Neural cell (in vitro differentiated cells): Measurements from ENCODE around the gene BCAR3.

Experiments
- CTCF ChIP-seq: fragments of 450-650 bp; IDR thresholded peaks from 2 replicates; pipeline ENCODE4 v1.5.1; 2014; ENCODE audit warnings: antibody characterized with exemption, mild to moderate bottlenecking, moderate library complexity; ENCODE audit not compliant: poor library complexity, severe bottlenecking
- EP300 ChIP-seq: fragments of 450-650 bp; conservative IDR thresholded peaks from 2 replicates; pipeline ENCODE4 v1.6.1; 2014; ENCODE audit warnings: antibody characterized with exemption, mild to moderate bottlenecking, moderate library complexity; ENCODE audit not compliant: poor library complexity, severe bottlenecking
- EZH2 ChIP-seq: fragments of 200-600, 300-800 bp; shearing (Covaris generic), sonication (generic); IDR thresholded peaks from 2 replicates; pipeline ENCODE4 v1.6.1; 2014; ENCODE audit warnings: antibody characterized with exemption, low read length, borderline replicate concordance, mild to moderate bottlenecking; ENCODE audit not compliant: insufficient read depth, poor library complexity, severe bottlenecking
- MXI1 ChIP-seq: fragments of 450-650 bp; conservative IDR thresholded peaks from 2 replicates; pipeline ENCODE4 v1.6.1; 2014; ENCODE audit warnings: antibody characterized with exemption, mild to moderate bottlenecking; ENCODE audit not compliant: poor library complexity, severe bottlenecking
- POLR2AphosphoS5 ChIP-seq: IDR thresholded peaks from 2 replicates; pipeline ENCODE4 v1.6.1; 2012
- RAD21 ChIP-seq: fragments of 450-650 bp; conservative IDR thresholded peaks from 2 replicates; pipeline ENCODE4 v1.6.1; 2014; ENCODE audit warnings: antibody characterized with exemption, mild to moderate bottlenecking, moderate library complexity
- REST ChIP-seq: IDR thresholded peaks from 2 replicates; pipeline ENCODE4 v1.6.1; 2012; ENCODE audit warnings: borderline replicate concordance
- SMC3 ChIP-seq: fragments of 450-650 bp; conservative IDR thresholded peaks from 2 replicates; pipeline ENCODE4 v1.6.1; 2014; ENCODE audit warnings: antibody characterized with exemption, mild to moderate bottlenecking, moderate library complexity; ENCODE audit not compliant: poor library complexity
- TAF1 ChIP-seq: IDR thresholded peaks from 2 replicates; pipeline ENCODE4 v1.6.1; 2012; ENCODE audit warnings: low read depth

GRCh38 chr1:93699503-93700168 lies 18.0 kb upstream of the BCAR3 start:
- TF ChIP-seq CTCF, result no peak
- TF ChIP-seq RAD21, result no peak
- no peak for TF ChIP-seq EZH2
- TF ChIP-seq EP300, result no peak
- no peak for TF ChIP-seq SMC3
- TF ChIP-seq POLR2AphosphoS5, result no peak
- TF ChIP-seq TAF1, result no peak
- no peak for TF ChIP-seq REST
- no peak for TF ChIP-seq MXI1
